ENCODE data around the gene HSBP1.

Gene HSBP1

DNA sequence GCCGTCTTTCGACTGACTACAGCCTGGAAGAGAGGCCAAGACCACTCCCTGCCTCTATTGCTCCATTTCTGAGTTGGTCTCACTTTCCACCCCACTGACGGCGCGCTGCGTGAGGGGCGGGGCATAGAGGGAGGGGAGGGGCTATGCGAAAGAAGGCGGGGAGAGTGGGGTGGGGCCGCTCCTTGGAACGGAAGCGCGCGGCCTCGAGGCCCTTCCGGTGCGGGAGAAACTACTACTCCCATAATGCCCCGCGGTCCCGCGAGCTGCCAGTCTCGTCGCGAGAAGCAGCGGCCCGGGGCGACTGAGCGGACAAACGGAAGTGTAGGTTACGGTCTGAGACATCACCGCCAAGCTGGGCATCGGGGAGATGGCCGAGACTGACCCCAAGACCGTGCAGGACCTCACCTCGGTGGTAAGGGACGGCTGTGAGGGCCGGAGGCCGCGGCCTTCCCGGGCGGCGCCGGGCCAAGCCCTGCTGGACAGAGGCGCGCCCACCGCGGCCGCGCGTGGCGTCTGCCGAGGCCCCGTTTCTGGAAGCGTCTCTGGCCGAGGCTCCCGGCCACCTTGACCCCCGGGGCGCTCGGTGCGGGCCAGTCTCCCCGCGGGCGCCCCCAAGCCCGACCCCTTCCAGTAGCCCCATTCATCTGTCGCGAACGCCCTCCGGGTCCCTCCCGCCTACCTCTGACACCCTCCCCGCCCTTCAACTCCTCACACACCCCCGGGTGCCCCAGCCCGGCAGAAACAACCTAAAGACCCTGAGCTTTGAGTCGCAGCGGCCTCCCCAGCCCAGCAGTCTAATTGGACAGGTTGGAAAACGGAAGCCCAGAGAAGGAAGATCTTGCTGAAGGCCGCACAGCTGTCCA, at the start of gene HSBP1:
Gene HSBP1 (plus strand): TSS at position 269 of the 863 bp plus-strand sequence. CDS start 99 bp downstream, at position 368.
- peak; percentile 96 to 98 (median 98) for DNase-seq

DNA sequence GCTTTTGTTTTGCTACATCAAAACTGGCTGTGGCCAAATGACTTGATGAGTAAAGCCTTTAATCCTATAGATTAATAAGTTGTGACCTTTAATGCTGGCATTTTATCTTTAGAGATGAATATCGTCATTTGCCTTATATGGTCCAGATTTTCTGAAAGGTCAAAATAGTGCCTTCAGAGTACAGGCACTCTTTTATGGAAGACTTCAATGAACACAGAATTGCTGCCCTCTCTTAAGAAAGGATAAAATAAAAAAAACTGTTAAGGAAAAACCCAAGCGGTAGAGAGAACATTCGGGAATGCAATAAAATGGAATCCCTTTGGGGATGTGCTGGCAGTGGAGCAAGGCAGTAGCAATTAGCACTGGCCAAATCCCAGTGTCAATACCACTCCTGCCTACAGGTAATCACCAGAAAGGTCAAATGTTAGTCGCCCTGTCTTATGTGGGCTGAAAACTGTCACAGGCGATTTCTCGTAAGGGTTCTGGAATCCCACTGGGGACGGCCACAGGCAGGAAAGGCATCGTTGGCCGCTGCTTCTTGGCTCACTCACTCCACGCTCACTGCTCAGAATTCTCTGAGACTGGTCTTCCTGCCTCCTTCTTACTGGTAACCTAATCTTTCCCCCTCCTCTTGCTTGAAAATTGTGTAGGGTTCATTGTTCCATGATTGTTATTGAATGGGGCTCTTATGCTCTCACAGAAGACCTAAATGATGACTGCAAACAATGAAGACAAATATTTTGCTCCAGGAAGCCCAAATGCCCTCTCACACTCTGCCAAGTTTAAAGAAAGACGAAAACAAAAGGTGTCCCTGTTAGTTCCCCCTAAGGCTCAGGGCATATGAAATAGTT, 45.4 kb upstream of the HSBP1 start:
- DNase-seq, result no peak

- DNase-seq, result no peak
Observed at GRCh38 chr16:83762992-83763358, 44.8 kb upstream of the HSBP1 start.

DNA sequence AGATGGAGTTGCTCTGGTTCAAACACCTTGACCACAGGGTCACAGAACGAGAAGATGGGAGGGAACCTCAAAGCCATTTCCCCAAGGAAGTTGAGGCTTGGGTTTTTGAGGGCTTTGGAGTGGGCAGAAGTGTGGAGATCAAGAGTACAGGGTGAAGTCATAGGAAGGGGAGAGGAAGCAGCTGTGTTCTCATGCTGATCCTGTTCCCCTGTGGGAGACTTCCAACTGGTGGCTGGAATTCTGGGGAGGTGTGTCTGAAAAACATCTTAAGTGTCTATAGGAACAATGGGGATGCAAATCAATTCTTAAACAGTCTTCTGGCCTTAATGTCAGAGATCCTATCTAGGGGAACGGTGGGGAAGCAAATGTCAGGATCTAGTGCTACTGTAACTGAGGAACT, 38.8 kb upstream of the HSBP1 start:
- peak; percentile 41 to 60 (median 50) for DNase-seq

DNA sequence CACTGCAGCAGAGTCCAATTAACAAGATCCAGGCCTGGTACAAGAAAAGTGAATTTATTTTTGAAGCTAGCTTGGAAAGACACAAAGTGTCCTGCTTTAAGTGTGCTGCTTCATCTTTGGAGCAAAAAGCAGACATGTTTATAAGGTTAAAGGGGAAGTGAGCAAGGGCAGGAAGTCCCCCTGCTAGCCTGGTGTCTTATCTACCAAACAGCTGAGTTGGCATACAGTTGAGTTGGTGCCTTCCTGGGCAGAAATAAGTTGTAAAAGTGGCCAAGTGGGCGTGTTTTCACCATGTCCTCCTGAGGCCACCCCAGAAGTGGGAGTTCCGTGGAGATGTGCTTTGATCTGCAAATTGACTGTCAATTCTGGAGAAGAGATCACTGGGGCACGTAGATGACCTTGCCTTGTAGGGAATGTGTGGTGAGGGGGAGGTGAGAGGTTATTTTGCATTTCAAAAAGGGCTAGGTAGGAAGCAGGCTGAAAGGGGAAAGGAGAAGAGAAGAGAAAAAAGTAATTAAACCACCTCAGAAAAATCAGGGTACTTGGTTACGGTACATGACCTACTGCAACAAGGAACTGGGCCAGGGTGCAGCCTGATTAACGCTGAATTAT, 38.3 kb upstream of the HSBP1 start:
- peak; percentile 18 to 69 (median 63) for DNase-seq

GRCh38 chr16:83771306-83771942, 36.4 kb upstream of the HSBP1 start:
- DNase-seq, result no peak

- no peak for DNase-seq
Observed at GRCh38 chr16:83772806-83773205, 35.0 kb upstream of the HSBP1 start.

GRCh38 chr16:83774066-83774465, 33.7 kb upstream of the HSBP1 start:
- DNase-seq, result peak; percentile 66 to 78 (median 71)

DNA sequence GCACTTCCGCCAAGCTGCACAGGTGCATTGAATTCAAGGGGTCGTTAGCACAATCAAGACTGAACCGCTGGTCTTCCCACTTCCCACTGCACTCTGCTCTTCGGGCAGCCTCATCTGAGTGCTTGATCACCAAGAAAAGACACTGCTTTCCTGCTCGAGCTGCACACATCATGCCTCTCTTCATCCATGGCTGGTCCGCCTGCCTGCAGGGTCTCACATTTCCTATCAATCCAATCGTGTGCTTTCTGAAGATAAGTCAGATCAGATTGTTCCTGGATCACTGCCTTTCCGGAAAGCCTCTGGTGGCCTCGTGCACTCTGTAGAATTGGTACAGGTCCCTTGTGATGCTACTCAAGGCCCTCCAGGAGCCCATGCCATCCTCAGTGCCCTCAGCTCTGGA, 30.8 kb upstream of the HSBP1 start:
- no peak for DNase-seq

- DNase-seq, result no peak
Observed at GRCh38 chr16:83779886-83780285, 27.9 kb upstream of the HSBP1 start.

GRCh38 chr16:83785455-83785854, 22.3 kb upstream of the HSBP1 start:
- no peak for DNase-seq

GRCh38 chr16:83789642-83790401, 18.0 kb upstream of the HSBP1 start:
- DNase-seq, result no peak

DNA sequence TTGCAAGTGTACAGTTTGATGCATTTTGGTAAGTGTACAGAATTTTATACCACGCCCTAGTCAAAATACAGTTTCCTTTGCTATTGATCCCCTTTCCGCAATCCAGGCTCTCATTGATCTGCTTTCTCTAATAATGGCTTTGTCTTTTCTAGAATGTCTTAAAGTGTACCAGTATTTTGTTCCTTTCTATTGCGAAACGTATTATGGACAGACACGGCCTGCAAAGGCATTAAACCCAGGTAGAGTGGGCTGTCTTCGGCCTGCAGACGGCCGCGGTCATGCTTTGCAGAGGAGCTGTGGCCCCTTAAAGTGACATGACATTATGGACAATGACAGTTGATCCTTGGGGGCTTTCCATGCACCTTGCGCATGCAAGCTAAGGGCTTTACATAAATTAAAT, 15.9 kb upstream of the HSBP1 start:
- no peak for DNase-seq

- DNase-seq, result no peak
Observed at GRCh38 chr16:83792391-83792790, 15.4 kb upstream of the HSBP1 start.

GRCh38 chr16:83793179-83793578, 14.6 kb upstream of the HSBP1 start:
- DNase-seq, result no peak

DNA sequence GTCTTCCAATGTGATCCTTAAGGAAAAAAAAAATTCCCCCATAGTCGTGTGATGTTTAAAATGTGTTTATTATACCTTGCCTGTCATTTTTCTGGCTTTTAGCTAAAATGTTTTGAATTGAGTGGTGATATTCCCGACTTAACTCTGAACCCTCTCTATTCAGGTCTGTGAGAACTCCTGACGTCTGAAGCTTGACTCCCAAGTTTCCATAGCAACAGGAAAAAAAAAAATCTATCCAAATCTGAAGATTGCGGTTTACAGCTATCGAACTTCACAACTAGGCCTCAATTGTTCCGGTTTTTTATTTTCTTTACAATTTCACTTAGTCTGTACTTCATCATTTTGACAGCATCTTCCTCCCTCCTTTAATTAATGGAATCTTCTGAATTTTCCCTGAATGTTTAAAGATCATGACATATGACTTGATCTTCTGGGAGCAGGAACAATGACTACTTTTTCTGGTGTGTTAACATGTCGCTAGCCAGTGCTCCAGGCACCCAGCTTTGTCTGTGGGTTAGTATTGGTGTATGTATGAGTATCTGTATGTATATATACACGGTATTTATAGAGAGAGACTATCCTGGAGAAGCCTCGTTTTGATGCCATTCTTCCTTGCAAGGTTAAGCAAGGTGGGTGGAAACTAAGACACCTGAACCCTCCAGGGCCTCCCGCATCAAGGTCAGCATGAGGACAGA, 12.8 kb upstream of the HSBP1 start:
- DNase-seq, result no peak

GRCh38 chr16:83797013-83797412, 10.8 kb upstream of the HSBP1 start:
- no peak for DNase-seq

- DNase-seq, result no peak
Observed at GRCh38 chr16:83799336-83799735, 8.4 kb upstream of the HSBP1 start.

DNA sequence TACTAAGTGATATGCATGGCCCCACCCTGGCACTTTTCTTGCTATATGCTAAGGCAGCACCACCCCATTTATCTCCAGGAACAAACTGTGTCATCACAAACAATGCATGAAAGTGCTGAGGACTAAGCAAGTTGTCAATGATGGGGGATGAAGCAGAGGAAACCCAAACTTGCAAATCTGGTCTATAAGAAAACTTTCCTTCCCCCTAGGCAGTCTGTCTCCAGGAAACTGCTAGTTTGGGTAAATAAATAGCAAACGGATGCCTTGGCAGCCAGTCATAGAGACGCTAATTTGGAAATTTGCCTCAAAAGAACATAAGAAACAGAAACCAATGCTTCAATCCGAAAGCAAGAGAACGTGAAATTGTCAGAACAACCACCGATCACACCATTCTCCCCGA, 5.6 kb upstream of the HSBP1 start:
- DNase-seq, result peak in 1 of 3 donors; percentile 30

- peak; percentile 31 to 42 (median 38) for DNase-seq
Observed at GRCh38 chr16:83802554-83803205, 5.1 kb upstream of the HSBP1 start.

GRCh38 chr16:83803811-83804210, 4.0 kb upstream of the HSBP1 start:
- no peak for DNase-seq
